ENCODE data around the gene ASTN2.

Gene ASTN2

GRCh38 chr9:117245175-117245829 is 169.6 kb downstream of the ASTN2 start:
- no peak for DNase-seq (ENCODE audit: low read depth, low spot score)

DNA sequence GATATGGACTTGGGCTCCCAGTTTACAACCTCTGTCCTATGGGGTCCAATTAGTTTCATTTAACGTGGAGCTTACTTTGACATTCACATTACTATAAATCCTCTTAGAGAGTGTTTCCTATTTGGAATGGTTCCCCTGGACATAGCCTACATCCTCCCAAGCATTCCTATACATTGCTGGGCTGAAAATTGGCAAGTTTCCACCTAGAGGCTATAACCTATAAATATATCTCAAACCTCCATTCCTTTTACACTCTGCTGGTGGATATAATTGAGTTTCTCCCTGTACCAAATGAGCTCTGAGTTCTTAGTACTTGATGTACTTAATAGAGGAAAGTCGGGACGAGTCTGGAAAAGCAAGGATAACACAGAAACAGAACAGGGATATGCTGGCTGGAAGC is 172.8 kb downstream of the ASTN2 start:
- DNase-seq (ENCODE audit: low read depth, low spot score): no peak

DNA sequence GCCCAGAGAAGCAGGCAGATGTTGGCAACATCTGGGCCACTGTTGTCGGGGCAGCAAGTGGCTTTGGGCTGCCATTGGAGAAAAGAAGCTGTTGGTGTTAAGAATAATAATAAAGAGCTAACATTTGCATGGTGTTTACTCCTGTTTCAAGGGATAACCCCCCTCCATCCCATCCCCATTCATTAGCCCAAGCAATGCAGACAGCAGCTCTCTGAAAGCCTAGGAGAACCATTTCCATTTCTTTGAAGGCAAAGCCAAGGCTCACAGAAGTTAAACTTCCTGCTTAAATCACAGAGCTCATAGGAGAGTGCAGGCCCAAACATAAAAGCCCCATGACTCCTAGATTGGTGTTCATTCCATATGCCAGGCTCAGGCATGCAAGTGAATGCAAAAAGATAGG is 175.4 kb downstream of the ASTN2 start:
- DNase-seq (ENCODE audit: low read depth, low spot score): no peak

DNA sequence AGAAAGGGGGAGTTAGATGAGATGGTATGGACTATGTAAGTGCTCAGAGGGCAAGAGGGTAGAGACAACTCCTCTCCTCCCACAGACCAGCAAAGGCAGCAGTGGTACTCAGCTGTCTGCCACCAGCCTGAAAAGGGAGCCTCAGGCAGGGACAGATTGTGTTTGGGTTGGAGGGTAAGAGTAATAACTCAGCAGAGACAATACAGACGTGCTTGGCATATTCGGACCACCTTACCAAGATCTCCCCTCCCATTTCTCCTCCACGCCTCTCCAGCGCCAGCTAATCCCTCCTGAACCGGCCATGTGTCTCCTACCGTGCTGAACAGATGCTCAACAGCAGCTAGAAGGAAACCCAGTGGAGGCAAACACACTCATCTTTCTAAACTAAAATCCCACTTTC is 180.8 kb downstream of the ASTN2 start:
- no peak for DNase-seq (ENCODE audit: low read depth, low spot score)

DNA sequence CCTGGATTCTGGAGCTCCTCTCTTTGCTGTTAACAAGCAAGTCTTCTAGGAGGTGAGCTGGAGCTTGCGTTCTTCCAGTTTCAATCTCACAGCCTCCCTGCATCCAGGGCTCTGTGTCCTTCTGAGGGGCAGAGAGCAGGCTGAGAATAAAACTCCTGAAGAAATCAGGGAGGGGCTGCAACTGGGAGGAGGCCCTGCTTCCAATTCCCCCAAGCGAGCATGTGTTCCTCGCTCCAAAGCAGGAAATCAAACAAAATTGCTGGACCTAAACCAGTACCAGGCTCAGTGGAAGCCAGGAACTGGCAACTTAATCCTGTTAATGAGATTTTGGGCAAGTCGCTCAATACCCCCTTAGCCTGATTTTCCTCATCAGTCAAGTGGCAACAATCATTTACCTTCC is 181.8 kb downstream of the ASTN2 start:
- no peak for DNase-seq (ENCODE audit: low read depth, low spot score)

- DNase-seq (ENCODE audit: low read depth, low spot score): no peak
Observed at GRCh38 chr9:117232281-117232680, 182.6 kb downstream of the ASTN2 start.

GRCh38 chr9:117231012-117231411 is 183.8 kb downstream of the ASTN2 start:
- no peak for DNase-seq (ENCODE audit: low read depth, low spot score)

DNA sequence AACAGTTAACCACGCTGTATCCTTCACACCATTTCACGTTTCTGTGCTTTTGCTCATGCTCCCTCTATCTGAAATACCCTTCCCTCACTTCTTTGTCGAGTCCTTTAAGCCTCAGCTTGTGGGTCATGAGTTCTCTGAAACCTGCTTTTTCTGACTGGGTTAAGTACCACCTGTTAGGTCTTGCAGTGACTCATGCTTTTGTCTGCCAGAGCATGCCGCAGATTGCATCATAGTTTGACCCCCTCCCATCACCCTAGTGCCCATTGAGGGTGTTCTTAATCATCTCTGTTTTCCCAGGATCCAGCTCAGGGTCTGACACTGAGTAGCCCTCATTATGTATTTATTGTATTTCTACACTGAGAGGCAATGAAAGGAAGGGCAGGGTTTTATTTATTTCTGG is 190.2 kb downstream of the ASTN2 start:
- DNase-seq (ENCODE audit: low read depth, low spot score): no peak

DNA sequence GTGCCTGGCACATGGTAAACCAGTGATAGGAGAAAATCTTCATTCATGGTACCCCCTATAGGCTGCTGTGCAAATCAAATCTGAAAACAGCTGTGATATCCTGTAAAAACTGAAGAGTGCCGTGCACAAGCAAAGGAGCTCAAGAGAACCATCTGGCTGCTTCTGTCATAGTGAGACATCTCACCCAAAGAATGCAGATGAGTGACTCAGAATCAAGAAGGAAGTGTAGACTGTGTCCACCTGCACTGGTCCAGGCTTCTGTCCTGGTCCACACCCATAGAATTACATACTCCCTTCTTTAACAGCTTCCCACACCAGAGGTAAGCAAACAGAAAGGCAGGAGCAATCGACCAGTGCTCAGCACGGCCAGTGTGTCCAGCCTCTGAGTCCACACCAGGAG is 195.9 kb downstream of the ASTN2 start:
- DNase-seq (ENCODE audit: low read depth, low spot score): no peak

- no peak for DNase-seq (ENCODE audit: low read depth, low spot score)
Observed at GRCh38 chr9:117214416-117214815, 200.4 kb downstream of the ASTN2 start.

DNA sequence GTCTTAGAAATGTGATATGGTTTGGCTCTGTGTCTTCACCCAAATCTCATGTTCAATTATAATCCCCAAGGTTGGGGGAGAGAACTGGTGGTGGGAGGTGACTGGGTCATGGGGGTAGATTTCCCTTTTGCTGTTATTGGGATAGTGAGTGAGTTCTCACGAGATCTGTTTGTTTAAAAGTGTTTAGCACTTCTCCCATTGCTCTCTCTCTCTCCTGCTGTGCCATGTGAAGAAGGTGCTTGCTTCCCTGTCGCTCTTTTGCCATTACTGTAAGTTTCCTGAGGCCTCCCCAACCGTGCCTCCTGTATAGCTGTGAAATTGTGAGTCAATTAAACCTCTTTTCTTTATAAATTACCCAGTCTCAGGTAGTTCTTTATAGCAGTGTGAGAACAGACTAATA is 203.6 kb downstream of the ASTN2 start:
- no peak for DNase-seq (ENCODE audit: low read depth, low spot score)

- DNase-seq (ENCODE audit: low read depth, low spot score): no peak
Observed at GRCh38 chr9:117205806-117206205, 209.1 kb downstream of the ASTN2 start.

DNA sequence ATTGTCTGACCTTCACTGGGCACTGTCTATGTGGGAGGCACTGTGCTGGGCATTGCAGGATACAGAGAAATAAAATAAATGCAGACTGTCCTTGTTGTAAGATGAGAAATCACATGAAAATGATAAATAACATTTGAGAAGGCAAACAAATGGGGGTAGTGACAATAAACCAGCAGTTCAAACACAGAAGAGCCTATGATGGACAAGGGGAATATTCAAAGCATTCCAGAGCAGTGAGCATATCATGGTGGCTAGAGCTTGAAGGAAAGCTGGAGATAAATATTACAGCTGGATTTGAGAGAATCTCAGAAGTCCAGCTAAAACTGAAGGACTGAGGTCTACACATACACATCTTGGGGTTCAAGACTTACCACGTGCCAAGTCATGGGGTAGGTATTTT is 209.9 kb downstream of the ASTN2 start:
- no peak for DNase-seq (ENCODE audit: low read depth, low spot score)

DNA sequence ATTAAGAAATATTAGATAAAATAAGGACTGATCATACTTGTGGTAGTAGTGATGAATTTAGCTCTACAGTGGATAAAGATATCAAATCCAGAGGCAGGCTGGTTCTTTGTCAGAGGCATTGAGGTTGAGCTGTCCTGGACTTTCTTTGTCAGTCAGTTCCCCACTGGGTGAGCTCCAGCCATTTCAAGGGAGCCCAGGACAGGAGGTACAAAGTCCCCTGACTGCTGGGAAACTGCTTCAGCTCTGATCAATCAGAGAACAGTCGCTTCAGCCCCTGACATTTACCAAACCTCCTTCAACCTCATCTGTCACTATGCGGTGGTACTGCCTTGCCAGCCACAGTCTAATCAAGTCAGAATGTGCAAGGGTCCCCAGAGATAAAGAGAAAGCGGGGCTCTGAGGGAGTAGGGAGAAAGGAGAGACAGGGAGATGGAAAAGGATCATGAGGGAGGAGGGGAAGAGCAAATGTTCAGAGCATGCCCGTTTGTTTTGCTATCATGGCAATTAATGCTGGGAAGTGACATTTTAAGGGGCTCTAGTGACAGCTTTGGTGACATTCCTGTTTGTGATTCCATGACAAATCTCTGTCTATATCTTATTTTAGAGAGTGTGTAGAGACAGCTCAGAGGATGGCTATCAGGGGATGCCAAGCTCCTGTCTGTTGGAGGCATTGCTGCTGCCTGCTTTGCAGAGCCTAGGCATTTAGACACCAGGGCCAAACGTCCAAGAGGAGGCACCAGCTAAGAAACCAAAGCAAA is 223.2 kb downstream of the ASTN2 start:
- no peak for DNase-seq (ENCODE audit: low read depth, low spot score)

GRCh38 chr9:117189121-117189520 is 225.7 kb downstream of the ASTN2 start:
- DNase-seq (ENCODE audit: low read depth, low spot score): peak; percentile 65

- peak; percentile 70 for DNase-seq (ENCODE audit: low read depth, low spot score)
Observed at GRCh38 chr9:117188394-117188793, 226.5 kb downstream of the ASTN2 start.

GRCh38 chr9:117187498-117187897 is 227.4 kb downstream of the ASTN2 start:
- DNase-seq (ENCODE audit: low read depth, low spot score): no peak

DNA sequence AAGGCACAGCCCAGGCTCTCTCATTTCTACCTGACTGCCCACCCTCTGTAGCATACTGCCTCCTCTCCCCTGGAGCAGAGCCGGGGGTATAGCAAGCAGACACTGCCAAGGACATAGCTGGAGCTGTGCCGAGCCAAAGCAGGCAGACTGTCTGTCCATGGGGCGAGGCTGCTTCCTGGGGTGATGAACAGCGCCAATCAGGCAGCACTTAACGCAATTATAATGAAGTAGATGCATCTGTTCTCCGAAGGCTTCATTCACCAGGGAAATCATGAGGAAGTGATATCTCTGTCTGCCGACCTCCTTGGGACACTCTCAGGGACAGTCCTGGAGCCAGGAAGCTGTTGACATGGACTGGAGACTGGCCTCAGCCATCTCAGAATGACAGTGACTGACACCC is 230.7 kb downstream of the ASTN2 start:
- no peak for DNase-seq (ENCODE audit: low read depth, low spot score)

GRCh38 chr9:117182046-117182445 is 232.8 kb downstream of the ASTN2 start:
- no peak for DNase-seq (ENCODE audit: low read depth, low spot score)

- DNase-seq (ENCODE audit: low read depth, low spot score): no peak
Observed at GRCh38 chr9:117180896-117181445, 233.9 kb downstream of the ASTN2 start.

DNA sequence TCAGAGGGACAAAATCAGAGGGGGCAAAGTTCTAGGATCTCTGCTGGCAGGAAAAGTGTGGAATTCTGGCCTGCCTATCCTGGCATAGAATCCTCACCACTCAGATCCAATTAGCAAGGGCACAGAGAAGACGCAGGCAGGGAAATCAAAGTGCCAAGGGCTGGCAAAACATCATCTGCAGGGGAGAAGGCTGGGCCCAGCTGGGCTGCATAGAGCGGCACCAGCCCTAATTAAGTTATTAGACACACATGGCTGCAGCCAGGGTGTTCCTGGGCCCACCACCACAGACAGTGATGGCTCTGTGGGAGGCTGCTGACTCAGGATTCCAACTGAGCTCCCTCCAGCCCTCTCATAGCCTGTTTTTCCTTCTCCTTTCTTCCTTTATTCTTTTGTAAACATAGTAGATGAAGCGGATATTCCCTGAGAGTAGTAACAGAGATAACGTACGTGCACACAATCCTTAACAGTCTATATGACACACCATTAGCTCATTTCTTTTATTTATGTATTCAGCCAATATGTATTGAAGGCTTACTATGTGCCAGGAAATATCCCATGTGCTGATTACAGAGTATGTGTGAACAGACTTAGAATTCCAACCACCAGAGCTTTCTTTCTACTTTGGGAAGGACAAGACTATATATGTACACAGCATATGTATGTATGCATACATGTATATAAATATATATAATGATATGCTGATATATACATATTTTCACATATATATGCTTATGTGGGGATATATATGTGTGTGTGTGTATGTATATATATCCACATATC is 236.1 kb downstream of the ASTN2 start:
- DNase-seq (ENCODE audit: low read depth, low spot score): peak; percentile 67

- DNase-seq (ENCODE audit: low read depth, low spot score): no peak
Observed at GRCh38 chr9:117170567-117170966, 244.3 kb downstream of the ASTN2 start.

Data from astrocyte of the hippocampus (primary cell).